ENCODE results near the gene REV3L.

DNA sequence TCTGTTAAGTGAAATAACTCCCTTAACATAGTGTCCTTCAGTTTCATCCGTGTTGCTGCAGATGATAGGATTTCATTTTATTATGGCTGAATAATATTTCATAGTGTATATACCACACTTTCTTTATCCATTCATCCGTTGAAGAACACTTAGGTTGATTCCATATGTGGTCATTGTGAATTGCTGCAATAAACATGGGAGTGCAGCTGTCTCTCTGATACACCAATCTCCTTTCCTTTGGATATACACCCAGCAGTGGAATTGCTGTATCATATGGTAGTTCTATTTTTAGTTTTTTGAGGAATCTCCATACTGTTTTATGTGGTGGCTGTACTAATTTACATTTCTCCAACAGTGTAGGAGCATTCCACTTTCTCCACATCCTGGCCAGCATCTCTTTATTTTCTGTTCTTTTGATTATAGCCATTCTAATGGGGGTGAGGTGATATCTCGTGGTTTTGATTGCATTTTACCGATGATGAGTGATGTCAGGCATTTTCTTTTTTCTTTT is 202.5 kb downstream of the REV3L start:
- TF ChIP-seq CTCF (IDR thresholded peaks at IDR 0.05) (no peak), POLR2AphosphoS5 (IDR thresholded peaks at IDR 0.05; ENCODE audit: low read depth, low read length) (no peak), REST (IDR thresholded peaks at IDR 0.05; ENCODE audit: low read depth, low read length) (no peak), RFX5 (IDR thresholded peaks at IDR 0.05; ENCODE audit: low read length) (no peak)
